PC-3 (cell line): ENCODE measurements around the gene ARHGEF25.

ENCODE experiments used
- EZH2 ChIP-seq: fragments of 300-600 bp; sonication (generic); IDR thresholded peaks from one replicate; pipeline ENCODE4 v1.6.1; 2017; ENCODE audit warnings: antibody characterized with exemption, mild to moderate bottlenecking, low read length; ENCODE audit not compliant: unreplicated experiment
- EZH2phosphoT487 ChIP-seq: fragments of 300-600 bp; sonication (generic); IDR thresholded peaks from 2 replicates; pipeline ENCODE4 v1.6.1; 2018; ENCODE audit warnings: mild to moderate bottlenecking, antibody characterized with exemption, low read length, borderline replicate concordance
- TF ChIP-seq, protein P1 (sequence below): fragments of 300-600 bp; sonication (generic); conservative IDR thresholded peaks from 2 replicates; pipeline ENCODE4 v1.5.1; 2017; ENCODE audit warnings: antibody characterized with exemption, low read depth, mild to moderate bottlenecking, low read length

DNA sequence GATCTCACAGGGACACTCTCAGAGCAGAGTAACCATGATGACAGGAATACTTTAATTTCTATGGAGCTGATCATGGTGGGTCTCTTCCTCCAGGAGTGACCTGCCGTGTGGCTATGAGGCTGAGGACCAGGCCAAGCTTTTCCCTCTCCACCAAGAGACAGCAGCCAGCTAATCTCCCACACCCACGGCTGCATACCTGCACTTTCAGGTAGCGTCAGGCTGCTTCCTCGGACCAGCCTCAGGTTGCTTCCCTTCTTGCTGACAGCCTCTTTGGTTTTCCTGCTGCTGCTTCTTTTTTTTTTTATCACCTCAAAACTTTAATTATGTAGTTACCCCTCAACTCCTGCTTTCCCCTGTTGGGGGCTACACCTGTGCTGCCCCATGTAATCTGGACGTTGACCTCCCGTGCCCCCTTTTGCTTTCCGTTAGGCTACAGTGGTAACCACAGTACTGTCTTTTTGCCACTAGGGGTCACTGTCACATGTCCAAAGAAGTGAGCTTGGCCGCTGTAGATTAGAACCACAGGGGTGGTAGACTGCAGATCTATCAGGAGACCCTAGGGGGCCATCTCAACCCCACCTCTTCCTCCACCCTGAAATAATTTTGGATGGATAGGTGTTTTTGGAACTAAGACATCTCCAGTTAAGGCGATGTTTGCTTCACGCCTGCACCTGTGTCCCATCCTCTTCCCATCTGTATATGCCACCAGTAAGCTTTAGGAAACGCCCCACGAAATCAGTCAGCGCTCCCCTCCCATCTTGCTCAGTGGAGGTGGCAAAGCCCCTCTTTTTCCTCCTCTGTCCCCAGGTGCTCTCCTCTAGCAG is 28.0 kb upstream of the ARHGEF25 start:
- TF ChIP-seq, protein P1, sequence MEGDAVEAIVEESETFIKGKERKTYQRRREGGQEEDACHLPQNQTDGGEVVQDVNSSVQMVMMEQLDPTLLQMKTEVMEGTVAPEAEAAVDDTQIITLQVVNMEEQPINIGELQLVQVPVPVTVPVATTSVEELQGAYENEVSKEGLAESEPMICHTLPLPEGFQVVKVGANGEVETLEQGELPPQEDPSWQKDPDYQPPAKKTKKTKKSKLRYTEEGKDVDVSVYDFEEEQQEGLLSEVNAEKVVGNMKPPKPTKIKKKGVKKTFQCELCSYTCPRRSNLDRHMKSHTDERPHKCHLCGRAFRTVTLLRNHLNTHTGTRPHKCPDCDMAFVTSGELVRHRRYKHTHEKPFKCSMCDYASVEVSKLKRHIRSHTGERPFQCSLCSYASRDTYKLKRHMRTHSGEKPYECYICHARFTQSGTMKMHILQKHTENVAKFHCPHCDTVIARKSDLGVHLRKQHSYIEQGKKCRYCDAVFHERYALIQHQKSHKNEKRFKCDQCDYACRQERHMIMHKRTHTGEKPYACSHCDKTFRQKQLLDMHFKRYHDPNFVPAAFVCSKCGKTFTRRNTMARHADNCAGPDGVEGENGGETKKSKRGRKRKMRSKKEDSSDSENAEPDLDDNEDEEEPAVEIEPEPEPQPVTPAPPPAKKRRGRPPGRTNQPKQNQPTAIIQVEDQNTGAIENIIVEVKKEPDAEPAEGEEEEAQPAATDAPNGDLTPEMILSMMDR: peak; percentile 97
- TF ChIP-seq EZH2 (no peak), EZH2phosphoT487 (no peak)
